GM23338 (cell line): ENCODE data around the gene B3GAT3. TPM values are rescaled to one million over a fixed set of nuclear protein-coding genes. Genes with fewer than 3 reads are reported as not detected.

Experiments used
- ATAC-seq: fragments of 200-7000 bp; cut with Tn5 transposase; 3 replicates; pipeline ENCODE4 v1.9.1; 2020
- DNase-seq: peaks from one replicate; pipeline ENCODE4 v3.0.0-alpha.2; 2015; ENCODE audit warnings: low spot score
- H2AFZ ChIP-seq: fragments of 200-600 bp; sonication (generic); 2 replicates; pipeline ENCODE4 v1.8.0; 2016; ENCODE audit warnings: antibody characterized with exemption, mild to moderate bottlenecking, moderate library complexity
- H3F3A ChIP-seq: fragments of 200-600 bp; sonication (generic); replicated peaks from 2 replicates; pipeline ENCODE4 v1.8.0; 2017; ENCODE audit warnings: antibody characterized with exemption, mixed run types, low read depth
- H3K27ac ChIP-seq: fragments of 200-600 bp; sonication (generic); 2 replicates; pipeline ENCODE4 v1.6.1; 2016; ENCODE audit warnings: low read depth
- H3K27me3 ChIP-seq: fragments of 200-600 bp; sonication (generic); 2 replicates; pipeline ENCODE4 v1.8.0; 2016; ENCODE audit warnings: mild to moderate bottlenecking, mixed run types, moderate library complexity; ENCODE audit not compliant: insufficient read depth
- H3K36me3 ChIP-seq: fragments of 200-600 bp; sonication (generic); 2 replicates; pipeline ENCODE4 v1.8.0; 2016; ENCODE audit warnings: mild to moderate bottlenecking; ENCODE audit not compliant: insufficient read depth
- H3K4me1 ChIP-seq: fragments of 200-600 bp; sonication (generic); 2 replicates; pipeline ENCODE4 v1.8.0; 2016; ENCODE audit warnings: mild to moderate bottlenecking, moderate library complexity; ENCODE audit not compliant: insufficient read depth
- H3K4me2 ChIP-seq: fragments of 200-600 bp; sonication (generic); 2 replicates; pipeline ENCODE4 v1.7.1; 2017; ENCODE audit warnings: mixed run types
- H3K4me3 ChIP-seq: fragments of 200-600 bp; sonication (generic); 2 replicates; pipeline ENCODE4 v1.6.1; 2016; ENCODE audit warnings: mixed run types
- H3K79me2 ChIP-seq: fragments of 200-600 bp; sonication (generic); replicated peaks from 2 replicates; pipeline ENCODE4 v1.8.0; 2017; ENCODE audit warnings: mild to moderate bottlenecking; ENCODE audit not compliant: insufficient read depth
- H3K9me2 ChIP-seq: fragments of 200-600 bp; sonication (generic); 2 replicates; pipeline ENCODE4 v1.8.0; 2017; ENCODE audit not compliant: insufficient read depth
- H4K20me1 ChIP-seq: fragments of 200-600 bp; sonication (generic); replicated peaks from 2 replicates; pipeline ENCODE4 v1.8.0; 2017; ENCODE audit warnings: mild to moderate bottlenecking; ENCODE audit not compliant: insufficient read depth
- H3K27ac Mint-ChIP-seq: 2 replicates; pipeline ENCODE4 v1.8.0; 2020; ENCODE audit warnings: inconsistent platforms, mild to moderate bottlenecking, moderate library complexity, mixed read lengths
- H3K27me3 Mint-ChIP-seq: 3 replicates; pipeline ENCODE4 v1.8.0; 2022; ENCODE audit warnings: low read depth, mild to moderate bottlenecking, moderate library complexity, mixed read lengths, inconsistent platforms; ENCODE audit not compliant: insufficient read depth, poor library complexity
- H3K36me3 Mint-ChIP-seq: 3 replicates; pipeline ENCODE4 v1.8.0; 2021; ENCODE audit warnings: low read depth, mild to moderate bottlenecking, inconsistent platforms, moderate library complexity, mixed read lengths
- H3K4me1 Mint-ChIP-seq: 3 replicates; pipeline ENCODE4 v1.8.0; 2020; ENCODE audit warnings: mild to moderate bottlenecking, inconsistent platforms, mixed read lengths
- H3K4me3 Mint-ChIP-seq: 3 replicates; pipeline ENCODE4 v1.8.0; 2021; ENCODE audit warnings: moderate library complexity, mild to moderate bottlenecking, inconsistent platforms, mixed read lengths
- H3K9me3 Mint-ChIP-seq: 3 replicates; pipeline ENCODE4 v1.8.0; 2020; ENCODE audit warnings: moderate library complexity, mild to moderate bottlenecking, inconsistent platforms, mixed read lengths
- CREB1 ChIP-seq: fragments of 250-450 bp; sonication (Bioruptor Pico); IDR thresholded peaks from 2 replicates; pipeline ENCODE4 v1.5.0; 2020; ENCODE audit warnings: low read depth, mild to moderate bottlenecking, moderate library complexity
- CTCF ChIP-seq, 2 experiments: fragments of 200-600 bp in 1 of 2; sonication (generic) in 1 of 2; conservative IDR thresholded peaks; 2 replicates each; pipeline versions ENCODE4 v1.5.1 to v1.6.1; 2016 to 2017; ENCODE audit warnings: antibody characterized with exemption in 2 of 2, low read depth in 2 of 2, mild to moderate bottlenecking in 2 of 2, moderate library complexity in 1 of 2
- ETS1 ChIP-seq: IDR thresholded peaks from 2 replicates; pipeline ENCODE4 v1.6.1; 2016; ENCODE audit warnings: antibody characterized with exemption
- NANOG ChIP-seq: IDR thresholded peaks from 2 replicates; pipeline ENCODE4 v1.6.1; 2016; ENCODE audit warnings: antibody characterized with exemption, borderline replicate concordance
- STAT1 ChIP-seq: IDR thresholded peaks from one replicate; pipeline ENCODE4 v1.6.1; 2016; ENCODE audit warnings: antibody characterized with exemption; ENCODE audit not compliant: unreplicated experiment
- polyA plus RNA-seq: library from polyadenylated mRNA; unstranded; fragments of >200 nt; fragmentation: Nextera tagmentation; extraction: Ambion mirVana; gene quantifications from 2 replicates; pipeline ENCODE4 v1.2.1, GENCODE V29; 2016
- total RNA-seq: library from RNA; depleted of rRNA; stranded (reverse); fragments of >200 nt; shearing (Covaris generic); gene quantifications from 2 replicates; pipeline ENCODE4 v1.2.3, GENCODE V29; 2014

B3GAT3 gene
- total and polyA plus RNA-seq, 2 experiments from 2014 or later = 16.4 to 18.4 TPM

GRCh38 chr11:62599069-62599696, 22.6 kb downstream of the B3GAT3 start:
- Histone ChIP-seq H3K9me2 (no peaks in the 10 kb centered on the region), H3F3A (peaks cover 43% of the 10 kb centered on the region), H3K4me2 (peak overlapping the region; percentile 88), H3K4me1 (peaks cover 15% of the 10 kb centered on the region; the same call in 1 of the 2 replicates), H3K79me2 (peaks cover 23% of the 10 kb centered on the region), H4K20me1 (peaks cover 28% of the 10 kb centered on the region), H3K4me3 (0 out of 2 replicates have a peak overlapping the region, but pooled peaks have one; percentile 96), H3K27ac (no peak overlapping the region), H3K36me3 (peaks cover 31% of the 10 kb centered on the region), H3K27me3 (peaks cover 34% of the 10 kb centered on the region), H2AFZ (no peak overlapping the region)
- peak overlapping the region; percentile 71 for H3K27ac Mint-ChIP-seq
- H3K4me3 Mint-ChIP-seq = peak overlapping the region; percentile 91
- peak; percentile 29; the same call in 1 of the 2 replicates for TF ChIP-seq CREB1 (CRISPR knock-in tag)
- TF ChIP-seq ETS1 = no peak
- H3K36me3 Mint-ChIP-seq = peaks cover 71% of the 10 kb centered on the region
- peaks cover 35% of the 10 kb centered on the region for H3K27me3 Mint-ChIP-seq
- H3K9me3 Mint-ChIP-seq = no peaks in the 10 kb centered on the region; the same call in 2 of the 3 replicates
- H3K4me1 Mint-ChIP-seq = peaks cover 37% of the 10 kb centered on the region
- ATAC-seq (peak; percentile 52), DNase-seq (peak; percentile 98)

GRCh38 chr11:62595124-62595523, 26.7 kb downstream of the B3GAT3 start:
- Histone ChIP-seq H3K4me3 (no peak overlapping the region), H3K36me3 (peaks cover 31% of the 10 kb centered on the region), H3K4me2 (no peak overlapping the region), H4K20me1 (peaks cover 22% of the 10 kb centered on the region), H3F3A (peaks cover 51% of the 10 kb centered on the region), H2AFZ (no peak overlapping the region), H3K79me2 (peaks cover 24% of the 10 kb centered on the region), H3K9me2 (no peaks in the 10 kb centered on the region), H3K4me1 (peaks cover 23% of the 10 kb centered on the region; the same call in 1 of the 2 replicates), H3K27me3 (peaks cover 5% of the 10 kb centered on the region; the same call in 1 of the 2 replicates), H3K27ac (no peak overlapping the region)
- Mint-ChIP-seq H3K4me1 (peaks cover 34% of the 10 kb centered on the region), H3K4me3 (no peak overlapping the region), H3K27me3 (peaks cover 34% of the 10 kb centered on the region), H3K36me3 (peaks cover 75% of the 10 kb centered on the region), H3K27ac (no peak overlapping the region), H3K9me3 (peaks cover 4% of the 10 kb centered on the region; the same call in 2 of the 3 replicates)
- no peak for TF ChIP-seq STAT1
- no peak for TF ChIP-seq CTCF (conservative IDR thresholded peaks at IDR 0.05; ENCODE audit: low read depth in 2 of 2)
- DNase-seq (no peak), ATAC-seq (no peak)

GRCh38 chr11:62593434-62594044, 28.2 kb downstream of the B3GAT3 start:
- Mint-ChIP-seq H3K4me3 (peak overlapping the region; percentile 56), H3K27me3 (peaks cover 27% of the 10 kb centered on the region), H3K4me1 (peaks cover 18% of the 10 kb centered on the region), H3K36me3 (peaks cover 66% of the 10 kb centered on the region), H3K27ac (no peak overlapping the region), H3K9me3 (peaks cover 4% of the 10 kb centered on the region; the same call in 2 of the 3 replicates)
- Histone ChIP-seq H3K79me2 (peaks cover 20% of the 10 kb centered on the region), H3K36me3 (peaks cover 29% of the 10 kb centered on the region), H3F3A (peaks cover 58% of the 10 kb centered on the region), H4K20me1 (peaks cover 19% of the 10 kb centered on the region), H3K27ac (no peak overlapping the region), H3K4me3 (no peak overlapping the region), H3K4me2 (no peak overlapping the region), H3K4me1 (peaks cover 12% of the 10 kb centered on the region; the same call in 1 of the 2 replicates), H3K9me2 (no peaks in the 10 kb centered on the region), H2AFZ (no peak overlapping the region), H3K27me3 (no peaks in the 10 kb centered on the region)
- TF ChIP-seq NANOG = no peak
- TF ChIP-seq CTCF (conservative IDR thresholded peaks at IDR 0.05; ENCODE audit: low read depth in 2 of 2) = peak; percentile 72 to 96
- peak; percentile 93 for DNase-seq
- peak; percentile 50 for ATAC-seq
